SK-MEL-5 (cell line): ENCODE data around the gene ALG12. TPM values are rescaled to one million over a fixed set of nuclear protein-coding genes. Genes with fewer than 3 reads are reported as not detected.
A peak's percentile ranks its signal among the peaks of the same experiment; 100 is the strongest.
"Not testable (repeated sequence)": the region's sequence is repeated elsewhere in the genome, so short reads cannot be mapped to it uniquely, and the experiment has no call there.

ENCODE experiments used
- DNase-seq: peaks from one replicate; pipeline ENCODE4 v3.0.0-alpha.2; 2016; ENCODE audit warnings: low read depth, low spot score
- in situ Hi-C: cut with HindIII; loops from 2 replicates; pipeline ENCODE4 v1.10.0; 2016; ENCODE audit warnings: low sequenced_read_pairs, high pct_unique_total_duplicates, low pct_unique_long_range_greater_than_20kb
- total RNA-seq: library from RNA; depleted of rRNA; stranded (reverse); fragments of >200 nt; shearing (Covaris generic); gene quantifications from 2 replicates; pipeline ENCODE4 v1.2.3, GENCODE V29; 2014

ALG12 gene
- total RNA-seq, 1 experiment from 2014 or later = 22.8 TPM

GRCh38 chr22:49949914-49950292 is 31.7 kb upstream of the ALG12 start:
- no peak for DNase-seq
- in situ Hi-C loops = no loop called here

GRCh38 chr22:49948958-49949913 is 31.0 kb upstream of the ALG12 start:
- no peak for DNase-seq
- in situ Hi-C loops = no loop called here

GRCh38 chr22:49948116-49948957 is 30.1 kb upstream of the ALG12 start:
- in situ Hi-C loops = no loop called here
- no peak for DNase-seq

GRCh38 chr22:49947296-49947622 is 29.0 kb upstream of the ALG12 start:
- in situ Hi-C loops = no loop called here
- DNase-seq = no peak

GRCh38 chr22:49946612-49947295 is 28.5 kb upstream of the ALG12 start:
- in situ Hi-C loops = no loop called here
- no peak for DNase-seq

- DNase-seq = peak; percentile 52
- in situ Hi-C loops = not testable (repeated sequence)
Measured at GRCh38 chr22:49945042-49945794, 27.0 kb upstream of the ALG12 start.

- DNase-seq = no peak
- in situ Hi-C loops = no loop called here
Measured at GRCh38 chr22:49944399-49944891, 26.2 kb upstream of the ALG12 start.

- no peak for DNase-seq
- in situ Hi-C loops = no loop called here
Measured at GRCh38 chr22:49943771-49944398, 25.6 kb upstream of the ALG12 start.

GRCh38 chr22:49943405-49943765 is 25.1 kb upstream of the ALG12 start:
- in situ Hi-C loops = no loop called here
- no peak for DNase-seq

GRCh38 chr22:49942565-49943404 is 24.5 kb upstream of the ALG12 start:
- no peak for DNase-seq
- in situ Hi-C loops = no loop called here

- in situ Hi-C loops = no loop called here
- DNase-seq = no peak
Measured at GRCh38 chr22:49941507-49942316, 23.5 kb upstream of the ALG12 start.

GRCh38 chr22:49938565-49939136 is 20.4 kb upstream of the ALG12 start:
- no peak for DNase-seq
- in situ Hi-C loops = no loop called here

GRCh38 chr22:49937758-49938564 is 19.7 kb upstream of the ALG12 start:
- peak; percentile 85 for DNase-seq
- in situ Hi-C loops = no loop called here

GRCh38 chr22:49936973-49937757 is 18.9 kb upstream of the ALG12 start:
- DNase-seq = no peak
- in situ Hi-C loops = no loop called here
